Activated T-cell treated with anti-CD3 and anti-CD28 coated beads, Interleukin-2, amount 50 U/mL, for 1 hour (primary cell): ENCODE data around the gene POMT1.
"Not testable (repeated sequence)": the region's sequence is repeated elsewhere in the genome, so short reads cannot be mapped to it uniquely, and the experiment has no call there.

Experiments used
- DNase-seq: peaks from one replicate; pipeline ENCODE4 v3.0.0-alpha.2; 2020

POMT1 gene

DNA sequence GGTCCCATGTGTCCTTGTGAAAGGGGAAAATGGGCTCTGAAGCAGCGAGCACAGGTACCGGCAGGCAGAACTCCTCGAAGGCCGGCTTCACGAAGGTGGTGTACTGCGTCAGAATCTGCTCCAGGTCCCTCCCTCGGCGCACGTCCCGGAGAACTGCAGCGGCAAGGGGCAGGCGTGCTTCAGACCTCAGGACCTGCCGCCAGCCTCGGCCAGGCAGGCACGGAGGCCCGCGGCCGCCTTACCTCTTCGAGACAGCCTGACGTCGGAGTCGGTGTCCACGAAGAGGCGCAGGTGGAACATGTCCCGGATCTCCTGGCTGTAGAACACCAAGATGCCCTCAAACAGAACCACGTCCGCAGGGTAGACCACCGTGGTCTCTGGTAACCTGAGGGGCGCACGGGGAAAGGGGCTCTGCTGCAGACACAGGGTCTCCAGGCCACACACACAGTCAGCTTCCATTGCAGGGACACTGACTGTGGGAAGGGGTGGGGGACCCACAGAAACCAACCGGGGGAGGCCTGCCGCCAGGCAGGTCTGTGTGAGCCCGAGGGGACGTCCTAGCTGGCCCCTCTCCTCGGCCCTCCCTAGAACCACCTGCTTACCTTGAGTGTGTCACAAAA lies 26.3 kb downstream of the POMT1 start:
- no peak for DNase-seq

DNA sequence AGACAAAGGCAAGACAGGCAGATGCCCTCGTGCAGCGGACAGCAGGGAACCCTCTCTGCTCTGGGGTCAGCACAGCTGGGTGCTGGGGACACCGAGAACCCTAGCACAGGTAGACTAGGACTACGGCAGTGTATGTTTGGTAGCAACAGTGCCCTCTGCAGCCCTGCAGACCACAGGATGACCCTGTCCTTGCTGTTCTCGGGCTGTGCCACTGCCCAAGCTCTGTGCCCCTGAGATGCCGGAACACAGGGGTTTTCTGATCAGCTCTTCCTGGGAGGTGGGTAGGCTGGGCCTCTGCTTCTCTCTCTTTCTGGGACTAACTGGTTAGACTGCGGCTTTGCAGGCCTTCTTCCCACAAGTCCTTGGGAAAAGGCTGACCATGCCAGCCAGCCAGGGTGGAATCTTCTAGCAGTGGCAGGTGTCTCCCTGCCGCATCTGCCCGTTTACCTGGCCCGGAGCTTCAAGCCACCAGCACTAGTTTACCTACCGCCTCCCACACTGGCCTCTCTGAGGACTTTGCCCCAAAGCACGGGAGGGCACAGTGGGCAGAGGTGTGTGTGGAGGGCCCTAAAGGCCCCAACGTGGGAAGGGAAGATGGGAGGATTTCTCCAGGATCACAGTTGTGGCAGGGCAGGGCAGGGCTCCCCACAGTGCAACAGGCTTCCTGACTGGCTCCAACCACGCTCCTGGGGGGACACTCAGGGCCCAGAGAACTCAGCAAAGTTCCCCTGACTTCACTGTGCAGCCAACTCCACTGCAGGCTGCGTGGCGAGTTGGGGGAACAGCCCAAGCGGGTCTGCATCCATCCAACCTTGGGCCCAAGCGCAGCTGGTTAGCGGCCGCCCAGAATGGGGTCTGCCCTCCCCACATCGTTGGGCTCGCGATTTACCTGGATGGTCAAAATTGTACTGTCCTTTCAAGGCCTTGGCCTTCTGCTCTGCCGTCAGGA lies 27.2 kb downstream of the POMT1 start:
- DNase-seq = no peak

DNA sequence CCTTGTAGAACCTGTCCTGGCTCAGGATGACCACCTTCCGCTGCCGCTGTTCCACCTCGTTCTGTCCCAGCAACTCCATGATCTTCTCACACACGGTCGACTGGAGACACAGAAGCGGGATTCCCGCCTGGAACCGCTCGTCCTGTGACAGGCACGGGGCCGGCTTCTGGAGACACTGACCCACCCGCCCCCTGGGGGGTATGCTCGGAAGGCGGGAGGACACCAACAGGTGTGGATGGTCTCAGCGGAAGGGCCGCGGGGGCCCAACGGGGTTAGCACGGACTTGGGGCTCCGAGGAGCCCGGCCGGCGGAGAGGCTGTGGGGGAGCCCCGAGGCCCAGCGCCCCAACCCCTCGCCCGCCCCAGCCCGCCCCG lies 27.8 kb downstream of the POMT1 start:
- DNase-seq = no peak

DNA sequence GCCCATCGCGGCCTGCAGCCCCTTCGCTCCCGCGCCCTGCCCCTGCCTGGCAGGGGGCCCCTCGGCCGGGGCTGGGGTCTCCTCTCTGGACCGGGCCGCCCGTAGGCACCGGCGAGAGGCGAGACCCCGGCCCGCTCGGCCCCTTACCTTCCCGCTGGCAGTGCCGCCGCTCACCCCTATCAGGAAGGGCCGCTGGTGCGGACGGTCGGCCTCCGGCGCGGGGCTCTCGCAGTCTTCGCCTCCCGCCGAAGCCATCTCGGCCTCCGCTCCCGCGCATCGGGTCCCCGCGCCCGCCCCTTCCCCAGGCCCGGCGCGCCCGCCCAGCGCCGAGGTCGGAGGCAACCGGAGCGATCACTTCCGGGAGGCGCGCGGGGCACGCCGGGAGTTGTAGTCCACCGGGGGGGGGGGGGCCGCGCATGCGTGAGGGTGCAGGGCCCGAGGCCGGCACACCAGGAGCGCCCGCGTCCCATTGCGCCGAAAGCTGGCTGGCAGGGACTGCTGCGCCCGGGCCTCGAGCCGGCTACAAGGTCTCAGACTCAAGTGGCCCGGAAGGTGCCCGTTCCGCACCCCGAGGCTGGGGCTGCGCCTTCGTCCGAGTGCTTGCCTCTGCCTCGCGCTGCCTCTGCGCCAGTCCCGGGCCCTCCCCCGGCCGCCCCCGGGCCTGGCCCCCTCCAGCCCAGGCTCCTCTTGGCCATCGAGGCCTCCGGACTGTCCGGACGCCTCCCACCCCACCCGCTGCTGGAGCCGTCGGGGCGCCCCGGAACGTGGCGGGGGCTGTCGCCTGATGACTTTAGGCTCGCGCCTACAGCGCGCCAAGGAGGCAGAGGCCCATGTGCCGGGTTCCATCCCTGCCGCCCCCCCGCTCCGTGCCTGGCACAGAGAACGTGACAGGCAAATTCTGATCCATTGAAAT lies 28.5 kb downstream of the POMT1 start, which contains the start of gene UCK1:
TSS of gene UCK1 (minus strand) at position 344 of the 913 bp plus-strand sequence. CDS start at position 255, 89 bp downstream.
- peak; percentile 77 for DNase-seq

DNA sequence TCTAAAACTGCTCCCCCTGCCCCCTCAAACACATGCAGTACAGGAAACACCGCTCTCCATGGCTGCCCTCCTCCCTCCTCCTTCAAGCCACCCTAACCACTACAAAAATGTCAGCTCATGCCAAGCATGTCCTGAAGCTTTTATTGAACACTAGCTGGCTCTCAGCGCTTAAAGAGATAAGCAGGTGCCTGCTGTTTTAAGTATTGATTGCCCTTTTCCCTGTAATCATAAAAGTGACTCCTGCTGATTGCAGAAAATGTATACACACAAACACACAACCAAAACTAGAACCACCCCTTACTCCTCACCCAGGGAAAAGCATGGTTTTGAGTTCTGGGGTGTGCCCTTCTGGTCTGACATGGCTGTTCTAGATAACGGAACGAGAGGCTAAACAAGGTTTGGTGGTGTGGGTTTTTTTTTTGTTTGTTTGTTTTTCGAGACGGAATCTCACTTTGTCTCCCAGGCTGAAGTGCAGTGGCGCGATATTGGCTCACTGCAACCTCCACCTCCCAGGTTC lies 32.1 kb downstream of the POMT1 start:
- no peak for DNase-seq

DNA sequence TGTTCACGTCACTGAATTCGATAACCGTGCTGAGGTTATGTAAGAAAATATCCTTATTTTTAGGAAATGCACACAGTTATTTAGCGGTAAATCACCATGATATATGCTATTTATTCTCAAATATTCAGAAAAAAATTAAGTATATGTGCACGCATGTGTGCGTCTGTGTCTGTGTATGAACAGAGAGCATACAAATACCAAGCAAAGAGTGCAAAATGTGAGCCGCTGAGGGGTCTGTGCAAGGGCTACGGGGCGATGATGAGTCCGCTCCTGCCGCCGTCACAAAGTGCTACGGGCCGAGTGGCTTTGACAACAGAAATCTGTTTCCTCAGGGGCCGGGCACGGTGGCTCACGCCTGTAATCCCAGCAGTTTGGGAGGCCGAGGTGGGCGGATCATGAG lies 35.2 kb downstream of the POMT1 start:
- no peak for DNase-seq

DNA sequence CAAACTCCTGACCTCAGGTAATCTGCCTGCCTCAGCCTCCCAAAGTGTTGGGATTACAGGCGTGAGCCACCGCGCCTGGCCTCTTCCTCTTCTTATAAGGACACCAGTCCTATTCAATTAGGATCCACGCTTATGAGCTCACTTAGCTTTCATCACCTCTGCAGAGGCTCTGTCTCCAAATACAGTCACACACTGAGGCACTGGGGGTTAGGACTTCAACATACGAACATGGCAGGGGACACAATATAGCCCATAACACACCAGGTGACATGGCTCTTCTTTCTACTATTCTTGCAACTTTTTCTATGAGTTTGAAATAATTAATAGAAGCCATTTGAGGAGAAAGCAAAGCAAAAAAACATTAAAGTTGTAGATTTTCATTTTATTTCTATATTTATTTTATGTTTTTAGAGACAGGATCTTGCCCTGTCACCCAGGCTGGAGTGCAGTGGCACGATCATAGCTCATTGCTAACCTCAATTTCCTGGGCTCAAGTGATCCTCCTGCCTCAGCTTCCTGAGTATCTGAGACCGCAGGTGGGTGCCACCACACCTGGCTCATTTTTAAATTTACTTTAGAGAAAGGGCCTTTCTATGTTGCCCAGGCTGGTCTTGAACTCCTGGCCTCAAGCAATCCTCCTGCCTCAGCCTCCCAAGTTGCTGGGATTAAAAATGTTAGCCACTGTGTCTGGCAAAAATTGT lies 36.7 kb downstream of the POMT1 start:
- no peak for DNase-seq

DNA sequence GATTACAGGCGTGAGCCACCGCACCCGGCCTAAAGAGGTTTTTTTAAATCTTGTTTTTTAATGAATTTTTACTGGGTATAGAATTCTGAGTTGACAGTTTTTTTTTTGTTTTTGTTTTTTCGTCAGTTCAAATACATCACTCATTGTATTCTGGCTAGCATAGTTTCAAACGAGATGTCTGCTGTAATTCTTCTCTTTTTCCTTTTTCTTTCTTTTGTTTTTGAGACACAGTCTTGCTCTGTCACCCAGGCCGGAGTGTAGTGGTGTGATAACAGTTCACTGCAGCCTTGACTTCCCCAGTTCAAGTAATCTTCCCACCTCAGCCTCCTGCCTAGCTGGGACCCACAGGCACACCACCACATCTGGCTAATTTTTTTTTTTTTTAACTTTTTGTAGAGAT lies 40.4 kb downstream of the POMT1 start:
- DNase-seq = no peak

DNA sequence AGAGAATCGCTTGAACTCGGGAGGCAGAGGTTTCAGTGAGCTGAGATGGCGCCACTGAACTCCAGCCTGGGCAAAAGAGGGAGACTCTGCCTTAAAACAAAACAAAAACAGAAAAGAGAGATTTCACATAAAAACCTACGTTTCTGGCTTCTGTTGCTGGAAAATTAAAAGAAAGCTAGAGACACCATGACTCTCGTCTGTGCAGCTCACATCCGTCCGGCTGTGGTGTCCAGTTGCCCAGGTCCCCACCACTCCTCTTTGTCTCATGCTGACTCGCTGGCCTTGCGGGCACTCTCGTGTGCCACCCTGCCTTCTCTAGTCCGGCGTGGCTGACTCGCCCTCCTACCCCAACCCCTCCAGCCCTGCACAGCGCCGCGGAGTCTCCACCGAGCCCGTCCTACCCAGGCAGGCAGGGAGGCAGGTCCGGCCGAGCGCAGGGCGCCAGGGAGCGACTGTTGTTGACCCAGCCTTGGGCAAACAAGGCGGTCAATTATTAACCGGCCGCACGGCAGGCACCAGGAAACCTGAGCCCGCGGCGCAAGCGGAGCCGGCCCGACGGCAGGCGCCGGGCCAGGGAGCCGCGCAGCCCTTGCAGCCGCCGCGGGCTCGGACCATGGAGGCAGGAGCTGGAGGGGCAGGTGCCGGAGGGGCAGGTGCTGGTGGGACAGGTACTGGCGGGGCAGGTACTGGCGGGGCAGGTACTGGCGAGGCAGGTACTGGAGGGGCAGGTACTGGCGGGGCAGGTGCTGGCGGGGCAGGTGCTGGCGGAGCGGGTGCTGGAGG lies 42.5 kb downstream of the POMT1 start, which contains the start of gene PRRT1B:
TSS of gene PRRT1B (plus strand) at position 521 of the 783 bp plus-strand sequence. CDS start at position 614, 93 bp downstream.
- no peak for DNase-seq

DNA sequence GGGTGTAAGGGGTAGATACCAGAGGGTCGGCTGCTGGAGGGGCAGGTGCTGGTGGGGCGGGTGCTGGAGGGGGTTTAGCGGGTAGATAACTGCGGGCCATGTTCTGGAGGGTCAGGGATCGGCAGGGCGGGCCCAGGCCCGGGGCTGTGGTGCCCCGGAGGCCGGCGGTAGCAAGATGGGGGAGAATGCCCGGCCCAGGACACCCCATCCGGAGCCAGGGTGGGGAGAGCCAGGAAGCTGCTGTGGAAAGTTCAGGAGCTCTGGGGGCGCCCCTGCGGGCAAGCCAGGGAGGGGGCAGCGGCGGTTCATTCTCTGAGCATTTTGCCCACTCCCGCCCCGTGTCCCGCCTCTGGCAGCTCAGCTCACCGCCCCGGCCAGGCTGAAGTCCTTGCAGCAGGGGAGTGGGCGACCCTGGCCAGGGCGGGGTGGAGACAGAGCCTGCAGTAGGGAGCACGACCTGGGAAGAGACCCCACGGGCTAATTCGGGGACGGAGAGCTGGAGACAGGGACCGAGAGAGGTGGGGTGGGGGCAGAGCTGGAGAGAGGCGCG lies 43.1 kb downstream of the POMT1 start:
- DNase-seq = no peak

DNA sequence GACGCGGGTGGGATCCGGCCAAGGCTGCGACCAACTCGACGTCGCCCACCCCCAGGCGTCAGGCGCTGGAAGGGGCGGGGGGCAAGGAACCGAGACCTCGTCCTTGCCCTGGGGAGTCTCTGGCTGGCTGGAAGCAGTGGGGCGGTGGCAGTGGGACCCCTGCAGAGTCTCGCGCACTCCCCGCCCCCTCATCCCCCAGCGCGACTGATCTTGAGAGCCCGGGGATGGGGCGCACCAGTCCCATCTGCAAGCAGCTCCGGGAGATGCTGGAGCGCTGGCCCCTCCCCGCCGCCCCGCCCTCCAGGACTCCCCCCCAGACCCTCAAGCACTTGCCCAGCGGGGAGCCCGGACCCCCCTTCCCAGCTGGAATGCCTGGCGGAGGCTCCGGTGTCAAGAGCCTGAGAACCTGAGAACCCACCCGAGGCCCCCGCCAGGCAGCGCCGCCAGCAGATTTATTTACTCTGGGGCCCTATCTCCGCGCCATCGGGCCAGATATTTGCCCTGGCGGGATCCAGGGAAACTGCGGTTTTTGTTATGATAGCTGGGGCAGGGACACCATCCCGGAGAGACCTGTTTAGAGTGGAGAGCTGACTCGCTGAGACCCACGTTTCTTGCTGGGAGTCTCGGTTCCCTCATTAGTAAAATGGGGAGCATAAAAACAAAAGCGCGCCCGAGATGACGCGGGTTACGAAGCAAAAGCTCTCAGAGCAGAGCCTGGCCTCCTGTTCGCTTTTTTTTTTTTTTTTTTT lies 43.8 kb downstream of the POMT1 start:
- no peak for DNase-seq

DNA sequence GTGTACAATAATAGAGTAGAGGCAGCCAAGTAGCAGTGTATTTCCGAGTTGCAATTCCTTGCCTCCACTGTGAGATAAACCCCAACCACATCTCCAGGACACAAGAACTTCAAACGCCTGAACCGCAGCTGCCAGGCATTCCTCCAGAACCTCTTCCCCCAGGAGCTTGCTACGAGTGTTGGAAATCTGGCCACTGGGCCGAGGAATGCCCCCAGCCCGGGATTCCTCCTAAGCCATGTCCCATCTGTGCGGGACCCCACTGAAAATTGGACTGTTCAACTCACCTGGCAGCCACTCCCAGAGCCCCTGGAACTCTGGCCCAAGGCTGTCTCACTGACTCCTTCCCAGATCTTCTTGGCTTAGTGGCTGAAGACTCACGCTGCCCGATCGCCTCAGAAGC lies 46.5 kb downstream of the POMT1 start:
- DNase-seq = not testable (repeated sequence)

DNA sequence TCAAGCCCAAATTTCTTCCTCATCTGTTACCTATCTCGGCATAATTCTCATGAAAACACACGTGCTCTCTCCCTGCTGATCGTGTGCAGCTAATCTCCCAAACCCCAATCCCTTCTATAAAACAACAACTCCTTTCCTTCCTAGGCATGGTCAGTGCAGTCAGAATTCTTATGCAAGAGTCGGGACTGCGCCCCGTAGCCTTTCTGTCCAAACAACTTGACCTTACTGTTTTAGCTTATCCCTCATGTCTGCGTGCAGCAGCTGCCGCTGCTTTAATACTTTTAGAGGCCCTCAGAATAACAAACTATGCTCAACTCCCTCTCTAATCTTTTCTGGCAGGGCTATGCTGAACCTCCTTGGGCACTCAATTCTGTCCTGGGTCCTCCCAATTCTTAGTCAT lies 47.7 kb downstream of the POMT1 start:
- DNase-seq = not testable (repeated sequence)

DNA sequence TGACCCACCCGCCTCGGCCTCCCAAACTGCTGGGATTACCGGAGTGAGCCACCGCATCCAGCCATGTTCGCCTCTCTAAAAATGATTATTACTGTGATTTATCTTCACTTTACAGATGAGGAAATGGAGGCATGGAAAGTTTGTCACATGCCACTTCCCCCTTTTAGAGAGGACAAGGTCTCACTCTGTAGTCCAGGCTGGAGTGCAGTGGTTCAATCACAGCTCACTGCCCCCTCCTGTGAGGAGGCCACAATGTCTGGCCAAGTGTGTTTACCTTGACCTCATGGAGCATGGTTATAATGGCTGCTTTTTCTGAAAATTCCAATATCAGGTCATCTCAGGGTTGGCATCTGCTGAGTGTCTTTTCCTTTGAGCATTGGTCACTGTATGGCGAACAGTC lies 49.3 kb downstream of the POMT1 start:
- DNase-seq = no peak

DNA sequence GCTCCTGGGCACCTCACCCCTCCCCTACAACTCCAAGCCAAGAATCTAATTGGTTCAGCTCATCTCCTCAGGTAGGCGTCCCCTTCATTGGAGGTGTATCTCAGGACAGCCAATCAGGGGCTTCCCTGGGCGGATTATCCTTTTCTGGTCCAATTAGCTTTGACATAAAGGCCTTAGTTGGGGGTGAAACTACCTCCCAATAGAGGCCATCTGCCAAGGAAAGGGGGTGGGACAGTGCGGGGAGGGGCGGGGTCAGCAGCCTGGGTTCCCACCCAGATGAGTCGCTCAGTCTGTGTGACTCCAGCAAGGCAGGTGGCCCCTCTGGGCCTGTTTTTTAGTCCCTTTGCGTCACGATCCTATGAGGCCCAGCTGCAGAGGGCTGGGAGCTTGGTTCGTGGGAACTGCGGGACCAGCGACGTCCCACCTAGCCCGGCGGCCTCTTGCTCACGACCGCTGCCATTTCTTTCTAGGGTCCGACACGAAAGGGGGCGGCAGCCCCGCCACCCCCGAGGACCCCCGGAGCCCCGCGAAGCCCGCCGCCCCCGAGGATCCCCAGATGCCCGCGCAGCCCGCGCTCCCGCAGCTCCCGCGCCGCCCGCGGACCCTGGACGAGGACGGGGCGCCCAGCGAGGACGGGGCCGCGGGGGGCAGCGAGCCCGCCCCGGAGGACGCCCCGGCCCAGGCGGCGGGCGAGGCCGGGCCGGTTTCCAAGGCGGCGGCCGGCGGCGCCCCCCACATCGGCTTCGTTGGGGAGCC lies 51.5 kb downstream of the POMT1 start:
- no peak for DNase-seq

DNA sequence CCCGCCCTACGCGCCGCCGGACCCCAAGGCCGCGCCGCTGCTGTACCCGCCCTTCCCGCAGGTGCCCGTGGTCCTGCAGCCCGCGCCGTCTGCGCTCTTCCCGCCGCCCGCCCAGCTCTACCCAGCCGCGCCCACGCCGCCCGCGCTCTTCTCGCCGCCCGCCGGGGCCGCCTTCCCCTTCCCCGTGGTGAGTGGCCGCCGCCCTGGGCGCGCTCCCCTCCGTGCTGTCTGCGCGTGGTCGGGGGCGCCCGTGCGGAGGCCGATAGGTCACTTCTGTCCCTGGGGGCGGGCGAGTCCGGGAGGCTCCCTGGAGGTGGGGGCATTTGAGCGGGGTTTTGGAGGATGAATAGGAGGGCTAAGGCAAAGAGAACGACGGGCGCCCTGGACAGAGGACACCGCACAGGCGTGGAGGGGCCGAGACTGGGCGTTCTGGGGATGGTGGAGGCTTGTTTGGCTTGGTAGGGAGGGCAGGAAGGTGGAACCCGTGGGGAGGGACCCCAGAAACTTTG lies 52.2 kb downstream of the POMT1 start:
- no peak for DNase-seq

DNA sequence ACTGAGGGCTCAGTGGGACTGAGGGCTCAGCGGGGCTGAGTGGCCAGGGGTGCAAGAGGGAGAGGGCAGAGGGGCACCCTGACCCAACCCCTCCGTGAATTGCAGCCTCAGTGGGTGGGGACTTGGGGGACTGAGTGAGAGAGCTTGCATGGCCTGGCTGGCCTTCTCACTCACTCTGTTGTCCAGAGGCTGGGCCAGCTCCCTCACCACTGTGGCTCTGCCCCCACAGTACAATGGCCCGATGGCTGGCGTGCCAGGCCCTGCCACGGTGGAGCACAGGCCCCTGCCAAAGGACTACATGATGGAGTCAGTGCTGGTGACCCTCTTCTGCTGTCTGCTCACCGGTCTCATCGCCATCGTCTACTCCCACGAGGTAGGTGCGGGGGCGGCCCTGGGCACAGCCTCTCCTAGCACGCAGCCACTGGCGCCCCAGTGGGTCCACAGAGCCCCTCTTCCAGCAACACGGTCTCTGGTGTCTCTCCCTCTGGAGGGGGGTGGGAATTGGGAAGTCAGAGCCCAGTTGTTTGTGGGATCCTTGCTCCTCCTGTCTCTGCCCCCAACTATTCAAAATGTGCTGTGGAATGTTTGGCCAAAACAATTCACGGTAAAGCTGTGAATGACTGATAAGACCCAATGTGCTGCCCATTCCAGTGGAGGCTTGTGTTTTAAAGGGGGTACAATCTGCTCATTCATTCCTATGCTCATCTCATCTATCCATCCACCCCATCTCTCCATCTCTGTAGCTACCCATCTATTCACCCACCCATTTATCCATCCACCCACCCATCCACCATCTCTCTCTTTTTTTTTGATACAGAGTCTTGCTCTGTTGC lies 53.3 kb downstream of the POMT1 start:
- DNase-seq = no peak

DNA sequence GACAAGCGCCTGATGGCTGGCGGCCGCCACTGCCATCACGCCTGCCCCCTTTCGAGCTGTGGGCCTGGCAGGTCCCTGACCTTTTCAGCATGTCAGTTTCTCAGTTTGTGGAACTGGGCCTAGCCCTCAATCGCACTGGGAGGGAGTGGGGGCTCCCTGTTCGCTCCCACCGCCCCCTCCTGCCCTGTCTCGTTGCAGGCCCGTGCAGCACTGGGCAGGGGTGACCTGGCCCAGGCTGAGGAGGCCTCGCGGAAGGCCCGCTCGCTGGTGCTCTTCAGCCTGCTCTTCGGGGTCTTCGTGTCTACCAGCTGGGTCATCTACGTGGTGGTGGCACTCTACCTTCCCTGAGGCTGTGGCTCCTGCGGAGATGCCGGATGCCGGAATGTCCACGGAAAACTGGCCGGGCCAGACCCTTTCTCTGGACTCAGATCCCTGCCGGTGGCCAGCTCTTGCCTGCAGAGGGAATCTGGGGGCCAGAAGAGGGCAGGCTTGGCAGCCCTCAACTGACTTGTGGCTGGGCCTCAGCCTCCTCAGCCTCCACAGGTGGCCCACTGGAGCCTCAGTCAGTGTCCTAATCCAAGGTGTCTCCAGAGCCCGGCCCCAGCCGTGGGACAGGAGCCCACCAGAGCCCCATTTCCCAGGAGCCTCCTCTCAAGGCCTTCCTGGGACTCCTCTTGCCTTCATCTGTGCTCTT lies 55.3 kb downstream of the POMT1 start:
- no peak for DNase-seq
